HG03565 (cell line): Measurements from ENCODE around the gene SLC25A38.

Experiments used
- ATAC-seq: cut with Tn5 transposase; IDR thresholded peaks from one replicate; pipeline ENCODE4 v1.9.1; 2021; ENCODE audit warnings: mild to moderate bottlenecking, moderate library complexity; ENCODE audit not compliant: unreplicated experiment

SLC25A38 gene

GRCh38 chr3:39432342-39432741 lies 49.2 kb downstream of the SLC25A38 start:
- ATAC-seq, result no peak

DNA sequence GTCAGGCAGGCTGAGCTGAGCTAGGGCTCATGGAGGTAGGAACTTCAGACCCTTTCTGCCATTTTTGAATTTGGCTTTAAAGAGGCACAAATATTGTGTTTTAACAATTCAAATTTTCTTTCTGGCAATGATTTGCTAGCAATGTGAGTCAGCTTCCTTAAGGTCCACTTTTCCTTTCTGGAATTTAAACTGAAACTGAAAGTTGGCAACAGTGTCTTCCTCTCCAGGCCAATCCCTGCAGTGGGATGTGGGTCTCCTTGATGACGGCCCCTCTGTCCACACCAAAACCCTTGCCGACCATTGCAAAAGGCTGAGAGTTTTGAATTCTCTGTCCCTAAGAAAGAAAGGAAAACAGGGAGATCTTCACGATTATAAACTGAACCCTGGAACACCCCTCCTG lies 50.5 kb downstream of the SLC25A38 start:
- no peak for ATAC-seq

DNA sequence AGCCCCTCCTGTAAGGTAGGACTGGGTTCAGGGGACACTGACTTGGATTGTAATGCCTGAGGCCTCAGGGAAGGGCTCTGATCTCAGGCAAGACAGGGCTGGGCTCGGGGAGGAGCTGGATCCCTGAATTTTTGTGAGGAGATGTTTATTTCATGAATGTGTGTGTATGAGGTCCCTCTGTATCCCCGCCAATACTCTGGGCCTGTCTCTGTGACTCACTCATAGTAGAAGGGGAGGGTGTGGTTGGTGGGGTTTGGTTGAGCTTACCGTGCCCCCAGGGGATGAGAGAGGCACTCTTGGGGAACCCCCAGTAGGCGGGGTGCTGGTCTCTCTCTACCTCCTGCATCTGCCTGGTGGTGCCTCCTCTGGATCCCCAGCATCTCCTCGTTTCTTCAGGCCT lies 51.4 kb downstream of the SLC25A38 start:
- no peak for ATAC-seq

GRCh38 chr3:39435006-39435748 lies 52.0 kb downstream of the SLC25A38 start:
- no peak for ATAC-seq

GRCh38 chr3:39438880-39439279 lies 55.7 kb downstream of the SLC25A38 start:
- no peak for ATAC-seq

GRCh38 chr3:39440316-39440715 lies 57.1 kb downstream of the SLC25A38 start:
- ATAC-seq, result no peak

DNA sequence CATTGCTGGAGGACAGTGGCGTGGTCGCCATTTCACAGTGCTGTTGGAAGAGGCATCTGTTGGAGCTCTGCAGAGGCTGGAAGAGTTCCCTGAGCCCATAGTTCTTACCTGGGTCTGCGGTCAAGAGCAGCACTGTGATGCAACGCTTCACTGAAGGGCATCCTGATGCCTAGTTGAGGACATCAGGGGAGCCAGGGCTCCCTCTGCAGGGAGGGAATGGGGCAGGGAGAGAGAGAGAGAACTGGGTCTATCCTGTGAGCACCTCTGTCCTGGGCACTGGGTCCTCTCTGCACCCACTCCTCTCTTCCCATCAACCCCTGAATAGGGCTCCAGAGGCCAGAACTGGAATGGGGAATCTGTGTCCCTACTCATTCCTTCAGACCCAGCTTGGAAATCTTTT lies 60.4 kb downstream of the SLC25A38 start:
- ATAC-seq, result no peak

DNA sequence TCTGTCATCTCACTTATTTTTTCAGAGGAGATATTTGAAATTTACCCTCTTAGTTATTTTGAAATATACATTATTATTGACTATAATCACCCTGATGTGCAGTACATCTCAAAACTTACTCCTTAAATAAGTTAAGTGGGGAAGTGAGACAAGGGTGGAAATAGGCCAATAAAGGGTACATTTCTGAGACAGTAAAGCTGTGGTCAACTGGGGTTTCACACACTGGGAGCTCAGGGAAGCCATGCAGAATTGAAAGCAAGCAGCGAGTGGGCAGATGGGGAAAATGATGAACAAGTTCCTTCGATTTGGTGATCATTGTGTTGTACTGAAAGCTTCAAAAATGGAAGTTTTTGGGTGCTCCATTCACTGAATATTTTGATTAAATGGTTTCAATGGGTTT lies 62.8 kb downstream of the SLC25A38 start:
- no peak for ATAC-seq

- no peak for ATAC-seq
Observed at GRCh38 chr3:39446444-39446843, 63.3 kb downstream of the SLC25A38 start.
